Measurements from ENCODE around the gene POC1B. TPM values are rescaled to one million over a fixed set of nuclear protein-coding genes. Genes with fewer than 3 reads are reported as not detected.

POC1B gene
- polyA plus RNA-seq, 1 donor from 2014 or later: 10.0 TPM

- H3K27ac ChIP-seq (ENCODE audit: low read length): no peak overlapping the region
- TF ChIP-seq, protein P1, sequence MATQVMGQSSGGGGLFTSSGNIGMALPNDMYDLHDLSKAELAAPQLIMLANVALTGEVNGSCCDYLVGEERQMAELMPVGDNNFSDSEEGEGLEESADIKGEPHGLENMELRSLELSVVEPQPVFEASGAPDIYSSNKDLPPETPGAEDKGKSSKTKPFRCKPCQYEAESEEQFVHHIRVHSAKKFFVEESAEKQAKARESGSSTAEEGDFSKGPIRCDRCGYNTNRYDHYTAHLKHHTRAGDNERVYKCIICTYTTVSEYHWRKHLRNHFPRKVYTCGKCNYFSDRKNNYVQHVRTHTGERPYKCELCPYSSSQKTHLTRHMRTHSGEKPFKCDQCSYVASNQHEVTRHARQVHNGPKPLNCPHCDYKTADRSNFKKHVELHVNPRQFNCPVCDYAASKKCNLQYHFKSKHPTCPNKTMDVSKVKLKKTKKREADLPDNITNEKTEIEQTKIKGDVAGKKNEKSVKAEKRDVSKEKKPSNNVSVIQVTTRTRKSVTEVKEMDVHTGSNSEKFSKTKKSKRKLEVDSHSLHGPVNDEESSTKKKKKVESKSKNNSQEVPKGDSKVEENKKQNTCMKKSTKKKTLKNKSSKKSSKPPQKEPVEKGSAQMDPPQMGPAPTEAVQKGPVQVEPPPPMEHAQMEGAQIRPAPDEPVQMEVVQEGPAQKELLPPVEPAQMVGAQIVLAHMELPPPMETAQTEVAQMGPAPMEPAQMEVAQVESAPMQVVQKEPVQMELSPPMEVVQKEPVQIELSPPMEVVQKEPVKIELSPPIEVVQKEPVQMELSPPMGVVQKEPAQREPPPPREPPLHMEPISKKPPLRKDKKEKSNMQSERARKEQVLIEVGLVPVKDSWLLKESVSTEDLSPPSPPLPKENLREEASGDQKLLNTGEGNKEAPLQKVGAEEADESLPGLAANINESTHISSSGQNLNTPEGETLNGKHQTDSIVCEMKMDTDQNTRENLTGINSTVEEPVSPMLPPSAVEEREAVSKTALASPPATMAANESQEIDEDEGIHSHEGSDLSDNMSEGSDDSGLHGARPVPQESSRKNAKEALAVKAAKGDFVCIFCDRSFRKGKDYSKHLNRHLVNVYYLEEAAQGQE (IDR thresholded peaks at IDR 0.05; ENCODE audit: borderline replicate concordance): no peak
- TF ChIP-seq RAD21 (conservative IDR thresholded peaks at IDR 0.05): no peak
- TF ChIP-seq TAF1 (IDR thresholded peaks at IDR 0.05; ENCODE audit: low read depth): no peak
- TF ChIP-seq MXI1 (conservative IDR thresholded peaks at IDR 0.05; ENCODE audit: poor library complexity, severe bottlenecking): no peak
- TF ChIP-seq EP300 (conservative IDR thresholded peaks at IDR 0.05; ENCODE audit: poor library complexity, severe bottlenecking): no peak
- no peak for TF ChIP-seq CTCF (IDR thresholded peaks at IDR 0.05; ENCODE audit: poor library complexity, severe bottlenecking)
- no peak for TF ChIP-seq SMC3 (conservative IDR thresholded peaks at IDR 0.05; ENCODE audit: poor library complexity)
- no peak for TF ChIP-seq EZH2 (IDR thresholded peaks at IDR 0.05; ENCODE audit: borderline replicate concordance, insufficient read depth, low read length, poor library complexity, severe bottlenecking)
- TF ChIP-seq POLR2AphosphoS5 (IDR thresholded peaks at IDR 0.05): no peak
- no peaks in the 10 kb centered on the region for H3K27me3 ChIP-seq (ENCODE audit: insufficient read depth, low read depth, low read length)
- no peaks in the 10 kb centered on the region for H3K9me3 ChIP-seq (ENCODE audit: low read length)
- no peaks in the 10 kb centered on the region for H3F3A ChIP-seq (ENCODE audit: insufficient read depth, low read length, poor library complexity, severe bottlenecking)
- H2AFZ ChIP-seq (ENCODE audit: low read depth, low read length): no peak overlapping the region
- H4K20me1 ChIP-seq (ENCODE audit: insufficient read depth): no peaks in the 10 kb centered on the region
- no peaks in the 10 kb centered on the region for H3K36me3 ChIP-seq (ENCODE audit: insufficient read depth, low read length)
- H3K9me2 ChIP-seq (ENCODE audit: insufficient read depth, low read length): no peaks in the 10 kb centered on the region
- no peak overlapping the region for H3K9ac ChIP-seq (ENCODE audit: low read length)
- H3K4me2 ChIP-seq (ENCODE audit: low read length): no peak overlapping the region
- H3K79me2 ChIP-seq (replicated peaks; ENCODE audit: insufficient read depth, low read length): no peaks in the 10 kb centered on the region
- H3K4me3 ChIP-seq (ENCODE audit: low read length): no peak overlapping the region
These were observed 24.1 kb downstream of the POC1B start for GRCh38 chr12:89501793-89502192.

GRCh38 chr12:89499857-89500256 is 26.0 kb downstream of the POC1B start:
- no peaks in the 10 kb centered on the region for H3K9me3 ChIP-seq (ENCODE audit: low read length)
- H3K36me3 ChIP-seq (ENCODE audit: insufficient read depth, low read length): no peaks in the 10 kb centered on the region
- H3K27ac ChIP-seq (ENCODE audit: low read length): no peak overlapping the region
- no peaks in the 10 kb centered on the region for H3F3A ChIP-seq (ENCODE audit: insufficient read depth, low read length, poor library complexity, severe bottlenecking)
- H3K4me2 ChIP-seq (ENCODE audit: low read length): no peak overlapping the region
- H3K9me2 ChIP-seq (ENCODE audit: insufficient read depth, low read length): no peaks in the 10 kb centered on the region
- no peak overlapping the region for H2AFZ ChIP-seq (ENCODE audit: low read depth, low read length)
- no peaks in the 10 kb centered on the region for H3K27me3 ChIP-seq (ENCODE audit: insufficient read depth, low read depth, low read length)
- no peaks in the 10 kb centered on the region for H4K20me1 ChIP-seq (ENCODE audit: insufficient read depth)
- H3K4me3 ChIP-seq (ENCODE audit: low read length): no peak overlapping the region
- H3K9ac ChIP-seq (ENCODE audit: low read length): no peak overlapping the region
- no peaks in the 10 kb centered on the region for H3K79me2 ChIP-seq (replicated peaks; ENCODE audit: insufficient read depth, low read length)
- TF ChIP-seq POLR2AphosphoS5 (IDR thresholded peaks at IDR 0.05): no peak
- TF ChIP-seq EP300 (conservative IDR thresholded peaks at IDR 0.05; ENCODE audit: poor library complexity, severe bottlenecking): no peak
- no peak for TF ChIP-seq SMC3 (conservative IDR thresholded peaks at IDR 0.05; ENCODE audit: poor library complexity)
- no peak for TF ChIP-seq EZH2 (IDR thresholded peaks at IDR 0.05; ENCODE audit: borderline replicate concordance, insufficient read depth, low read length, poor library complexity, severe bottlenecking)
- TF ChIP-seq CTCF (IDR thresholded peaks at IDR 0.05; ENCODE audit: poor library complexity, severe bottlenecking): no peak
- TF ChIP-seq TAF1 (IDR thresholded peaks at IDR 0.05; ENCODE audit: low read depth): no peak
- TF ChIP-seq MXI1 (conservative IDR thresholded peaks at IDR 0.05; ENCODE audit: poor library complexity, severe bottlenecking): no peak

Measured in neural cell (in vitro differentiated cells).